C4-2B (cell line): ENCODE data around the gene ZNF213.

ENCODE experiments used
- ZFX ChIP-seq: fragments of 450-650 bp; IDR thresholded peaks from 2 replicates; pipeline ENCODE4 v1.6.1; 2017
- TF ChIP-seq, protein P1 (sequence below): fragments of 450-650 bp; conservative IDR thresholded peaks from 2 replicates; pipeline ENCODE4 v1.5.1; 2017; ENCODE audit warnings: mild to moderate bottlenecking

DNA sequence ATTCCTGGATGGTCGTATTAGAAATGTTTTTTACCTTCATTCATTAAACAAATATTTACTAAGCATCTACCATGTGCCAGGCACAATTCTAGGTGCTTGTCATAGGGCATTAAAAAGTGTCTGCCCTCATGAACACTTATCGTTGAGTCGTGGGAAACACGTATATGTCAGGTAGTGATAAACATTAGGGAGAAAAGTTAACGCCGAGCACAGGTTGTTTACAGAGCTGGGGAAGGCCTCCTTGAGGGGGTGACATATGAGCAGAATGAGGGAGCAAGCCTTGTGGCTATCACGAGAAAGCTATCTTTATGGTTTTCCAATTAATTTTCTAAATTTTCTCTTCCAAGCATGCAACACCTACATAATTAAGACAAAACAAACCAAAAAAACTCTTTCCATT lies 985 bp upstream of the ZNF213 start:
- TF ChIP-seq, protein P1, sequence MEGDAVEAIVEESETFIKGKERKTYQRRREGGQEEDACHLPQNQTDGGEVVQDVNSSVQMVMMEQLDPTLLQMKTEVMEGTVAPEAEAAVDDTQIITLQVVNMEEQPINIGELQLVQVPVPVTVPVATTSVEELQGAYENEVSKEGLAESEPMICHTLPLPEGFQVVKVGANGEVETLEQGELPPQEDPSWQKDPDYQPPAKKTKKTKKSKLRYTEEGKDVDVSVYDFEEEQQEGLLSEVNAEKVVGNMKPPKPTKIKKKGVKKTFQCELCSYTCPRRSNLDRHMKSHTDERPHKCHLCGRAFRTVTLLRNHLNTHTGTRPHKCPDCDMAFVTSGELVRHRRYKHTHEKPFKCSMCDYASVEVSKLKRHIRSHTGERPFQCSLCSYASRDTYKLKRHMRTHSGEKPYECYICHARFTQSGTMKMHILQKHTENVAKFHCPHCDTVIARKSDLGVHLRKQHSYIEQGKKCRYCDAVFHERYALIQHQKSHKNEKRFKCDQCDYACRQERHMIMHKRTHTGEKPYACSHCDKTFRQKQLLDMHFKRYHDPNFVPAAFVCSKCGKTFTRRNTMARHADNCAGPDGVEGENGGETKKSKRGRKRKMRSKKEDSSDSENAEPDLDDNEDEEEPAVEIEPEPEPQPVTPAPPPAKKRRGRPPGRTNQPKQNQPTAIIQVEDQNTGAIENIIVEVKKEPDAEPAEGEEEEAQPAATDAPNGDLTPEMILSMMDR: no peak
- TF ChIP-seq ZFX: no peak
